Measurements from ENCODE around the gene DCBLD1.

GRCh38 chr6:117546674-117547073 lies 64.2 kb downstream of the DCBLD1 start:
- TF ChIP-seq CTCF (optimal IDR thresholded peaks at IDR 0.05 in 1 of 3, IDR thresholded peaks at IDR 0.05 in 1 of 3, conservative IDR thresholded peaks at IDR 0.05 in 1 of 3; ENCODE audit: extremely low read depth in 1 of 3, insufficient read depth in 2 of 3, low read length in 3 of 3) (no peak), EZH2 (IDR thresholded peaks at IDR 0.05; ENCODE audit: low read length) (no peak)

Data from keratinocyte (primary cell).